NB4 (cell line): ENCODE data around the gene S100A13.

Experiments used
- CTCF ChIP-seq: IDR thresholded peaks from one replicate; pipeline ENCODE4 v1.5.1; 2012; ENCODE audit warnings: low read depth, low read length
- MAX ChIP-seq: IDR thresholded peaks from 2 replicates; pipeline ENCODE4 v1.6.1; 2011; ENCODE audit warnings: low read depth, low read length
- POLR2A ChIP-seq: IDR thresholded peaks from 2 replicates; pipeline ENCODE4 v1.6.1; 2011; ENCODE audit warnings: mild to moderate bottlenecking; ENCODE audit not compliant: insufficient read length; ENCODE audit errors: extremely low read depth

- TF ChIP-seq CTCF (no peak), POLR2A (no peak), MAX (no peak)
Measured at GRCh38 chr1:153570874-153571273, 56.4 kb downstream of the S100A13 start.
